ENCODE results near the gene TDRD10. TPM values are rescaled to one million over a fixed set of nuclear protein-coding genes. Genes with fewer than 3 reads are reported as not detected.

TDRD10 gene
- total RNA-seq, 2 experiments from 2014 or later = not detected

- ChIA-PET CTCF (interaction anchor here (0.8 to 1.2 kb wide), 4 partner anchors 13 to 305 kb away, joined by 3 read pairs; no protein-coding TSS in a partner anchor), POLR2A (interaction anchor here (1.5 kb wide), 1 partner anchor 97 kb away, joined by 3 read pairs; no protein-coding TSS in a partner anchor)
- Mint-ChIP-seq H3K36me3 (no peaks in the 10 kb centered on the region), H3K4me3 (no peak overlapping the region), H3K27ac (no peak overlapping the region), H3K27me3 (peaks cover 4% of the 10 kb centered on the region), H3K4me1 (ENCODE audit: low read depth) (peaks cover 1% of the 10 kb centered on the region), H3K9me3 (no peaks in the 10 kb centered on the region)
- intact Hi-C loops (cut with micrococcal nuclease) = no loop called here
- DNase-seq = no peak
These were observed 71.1 kb downstream of the TDRD10 start for GRCh38 chr1:154573168-154573510.

GRCh38 chr1:154574716-154575115 lies 72.7 kb downstream of the TDRD10 start:
- peak; percentile 32 for DNase-seq
- intact Hi-C loops (cut with micrococcal nuclease) = no loop called here

DNA sequence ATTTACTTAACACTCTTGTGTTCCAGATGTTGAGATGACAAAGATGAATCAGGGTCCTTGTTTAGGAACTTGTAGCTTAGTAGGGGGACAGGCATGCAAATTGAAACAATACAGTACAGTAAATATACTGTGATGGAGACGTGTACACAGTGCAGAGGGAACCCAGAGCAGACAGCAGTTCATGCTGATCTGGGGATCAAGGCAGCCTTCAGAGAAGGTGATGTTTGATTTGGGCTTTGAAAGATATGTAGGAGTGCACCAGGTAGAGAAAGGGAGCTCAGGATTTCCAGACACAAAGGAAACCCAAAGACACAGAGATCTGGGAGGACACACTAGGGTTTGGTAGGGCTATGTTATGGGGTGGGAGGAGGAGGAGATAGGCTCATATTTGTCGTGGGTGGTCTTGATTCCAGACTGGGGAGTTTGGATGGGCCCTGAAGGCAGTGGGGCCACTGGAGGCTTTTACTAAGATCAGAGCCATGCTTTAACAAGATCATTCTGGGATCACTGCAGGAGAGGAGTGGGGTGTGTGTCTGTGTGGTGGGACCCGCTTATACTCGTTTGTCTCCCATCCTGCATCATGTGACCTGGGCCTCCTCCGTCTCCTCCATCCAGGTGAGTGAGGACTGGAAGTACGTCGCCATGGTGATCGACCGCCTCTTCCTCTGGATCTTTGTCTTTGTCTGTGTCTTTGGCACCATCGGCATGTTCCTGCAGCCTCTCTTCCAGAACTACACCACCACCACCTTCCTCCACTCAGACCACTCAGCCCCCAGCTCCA lies 73.3 kb downstream of the TDRD10 start:
- no peaks in the 10 kb centered on the region for H3K9me3 Mint-ChIP-seq
- intact Hi-C loops (cut with micrococcal nuclease) = no loop called here
- H3K4me1 Mint-ChIP-seq (ENCODE audit: low read depth) = no peaks in the 10 kb centered on the region
- H3K27me3 Mint-ChIP-seq = no peaks in the 10 kb centered on the region
- H3K27ac Mint-ChIP-seq = no peak overlapping the region
- H3K36me3 Mint-ChIP-seq = peaks cover 16% of the 10 kb centered on the region
- ChIA-PET POLR2A (interaction anchor here (1.0 to 1.1 kb wide), 2 partner anchors 9 to 16 kb away, joined by 3 read pairs; no protein-coding TSS in a partner anchor), CTCF (interaction anchor here (0.5 to 1.3 kb wide), 2 partner anchors 15 to 87 kb away, joined by 3 to 4 read pairs; no protein-coding TSS in a partner anchor)
- DNase-seq = no peak
- H3K4me3 Mint-ChIP-seq = peak overlapping the region; percentile 14

More at GRCh38 chr1:154574716-154575115, 72.7 kb downstream of the TDRD10 start:
- CTCF ChIA-PET = interaction anchor here (0.5 kb wide), 1 partner anchor 87 kb away, joined by 3 read pairs; no protein-coding TSS in a partner anchor
- Mint-ChIP-seq H3K9me3 (no peaks in the 10 kb centered on the region), H3K27ac (no peak overlapping the region), H3K4me3 (no peak overlapping the region), H3K36me3 (peaks cover 14% of the 10 kb centered on the region), H3K27me3 (no peaks in the 10 kb centered on the region), H3K4me1 (ENCODE audit: low read depth) (no peaks in the 10 kb centered on the region)
- POLR2A ChIA-PET = interaction anchor here (1.1 kb wide), 1 partner anchor 16 kb away, joined by 3 read pairs; no protein-coding TSS in a partner anchor

DNA sequence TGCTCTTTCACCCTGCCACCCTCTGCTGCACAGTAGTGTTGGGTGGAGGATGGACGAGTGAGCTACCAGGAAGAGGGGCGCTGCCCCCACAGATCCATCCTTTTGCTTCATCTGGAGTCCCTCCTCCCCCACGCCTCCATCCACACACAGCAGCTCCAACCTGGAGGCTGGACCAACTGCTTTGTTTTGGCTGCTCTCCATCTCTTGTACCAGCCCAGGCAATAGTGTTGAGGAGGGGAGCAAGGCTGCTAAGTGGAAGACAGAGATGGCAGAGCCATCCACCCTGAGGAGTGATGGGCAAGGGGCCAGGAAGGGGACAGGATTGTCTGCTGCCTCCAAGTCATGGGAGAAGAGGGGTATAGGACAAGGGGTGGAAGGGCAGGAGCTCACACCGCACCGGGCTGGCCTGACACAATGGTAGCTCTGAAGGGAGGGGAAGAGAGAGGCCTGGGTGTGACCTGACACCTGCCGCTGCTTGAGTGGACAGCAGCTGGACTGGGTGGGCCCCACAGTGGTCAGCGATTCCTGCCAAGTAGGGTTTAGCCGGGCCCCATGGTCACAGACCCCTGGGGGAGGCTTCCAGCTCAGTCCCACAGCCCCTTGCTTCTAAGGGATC lies 74.0 kb downstream of the TDRD10 start:
- H3K27me3 Mint-ChIP-seq = no peaks in the 10 kb centered on the region
- H3K9me3 Mint-ChIP-seq = no peaks in the 10 kb centered on the region
- H3K27ac Mint-ChIP-seq = no peak overlapping the region

DNA sequence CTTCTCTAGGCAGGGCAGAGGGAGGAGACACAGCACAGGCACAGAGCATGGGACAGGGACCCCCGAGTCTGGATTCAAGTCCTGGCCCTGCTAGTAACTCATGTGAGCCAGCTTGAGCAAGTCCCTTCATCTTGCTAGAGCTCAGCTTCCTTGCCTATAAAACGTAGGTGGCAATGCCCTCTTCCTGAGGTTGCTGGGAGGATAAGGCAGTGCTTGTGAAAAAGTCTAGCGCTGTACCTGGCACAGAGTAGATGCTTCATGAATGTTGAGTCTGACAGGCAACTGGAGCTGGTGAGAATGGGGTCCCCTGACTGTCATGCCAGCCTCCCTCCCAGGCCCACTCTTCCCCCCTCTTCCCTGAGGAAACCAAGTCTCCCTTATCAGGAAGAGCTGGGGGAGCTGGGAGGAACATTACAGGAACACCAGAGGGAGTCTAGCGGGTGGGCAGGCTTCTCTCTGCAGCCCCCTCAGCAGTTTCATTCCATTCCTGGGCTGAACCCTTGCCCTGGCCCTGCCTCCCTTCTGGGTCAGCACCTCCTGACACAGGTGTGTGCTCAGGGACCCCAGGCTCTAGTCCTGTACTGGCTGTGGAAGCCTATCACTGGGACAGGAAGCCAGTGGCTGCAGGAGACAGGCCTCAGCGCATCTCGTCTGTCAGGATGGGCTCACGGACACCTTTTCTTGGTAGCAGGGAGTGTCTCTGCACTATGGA lies 75.5 kb downstream of the TDRD10 start:
- CTCF ChIA-PET = interaction anchor here (2.0 kb wide), 1 partner anchor 18 kb away, joined by 6 read pairs; no protein-coding TSS in a partner anchor
- POLR2A ChIA-PET = no interaction called here
- no peak overlapping the region for H3K4me3 Mint-ChIP-seq
- no peak for DNase-seq
- no peaks in the 10 kb centered on the region for H3K4me1 Mint-ChIP-seq (ENCODE audit: low read depth)
- H3K36me3 Mint-ChIP-seq = peaks cover 34% of the 10 kb centered on the region
- H3K27me3 Mint-ChIP-seq = no peaks in the 10 kb centered on the region
- no peak overlapping the region for H3K27ac Mint-ChIP-seq
- intact Hi-C loops (cut with micrococcal nuclease) = no loop called here
- no peaks in the 10 kb centered on the region for H3K9me3 Mint-ChIP-seq

More for the DNA sequence above, 74.0 kb downstream of the TDRD10 start:
- Mint-ChIP-seq H3K36me3 (peaks cover 24% of the 10 kb centered on the region), H3K4me1 (ENCODE audit: low read depth) (no peaks in the 10 kb centered on the region), H3K4me3 (peak overlapping the region; percentile 14)
- POLR2A ChIA-PET = interaction anchor here (1.0 kb wide), 1 partner anchor 10 kb away, joined by 3 read pairs; no protein-coding TSS in a partner anchor
- intact Hi-C loops (cut with micrococcal nuclease) = no loop called here
- no peak for DNase-seq
- CTCF ChIA-PET = interaction anchor here (1.3 kb wide), 1 partner anchor 16 kb away, joined by 4 read pairs; no protein-coding TSS in a partner anchor

DNA sequence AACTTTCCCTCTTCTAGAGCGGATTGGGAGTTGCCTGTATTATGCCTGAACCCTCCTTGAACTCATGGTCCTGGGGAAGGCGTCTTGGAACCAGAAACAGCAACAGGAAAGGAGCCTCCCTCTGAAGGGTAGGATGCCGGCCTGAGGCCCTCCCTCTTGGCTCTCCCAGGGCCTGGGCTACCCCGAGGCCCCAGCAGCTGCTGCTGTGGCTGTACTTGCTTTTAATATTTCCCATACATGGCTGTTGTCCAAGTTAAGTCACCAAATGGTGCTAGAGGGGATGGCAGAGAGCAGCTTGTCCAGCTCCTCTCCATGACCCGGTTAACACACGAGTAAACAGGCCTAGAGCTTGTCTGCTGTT lies 76.0 kb downstream of the TDRD10 start:
- H3K4me1 Mint-ChIP-seq (ENCODE audit: low read depth) = no peaks in the 10 kb centered on the region
- DNase-seq = no peak
- ChIA-PET CTCF (interaction anchor here (2.0 kb wide), 1 partner anchor 18 kb away, joined by 6 read pairs; no protein-coding TSS in a partner anchor), POLR2A (no interaction called here)
- no peaks in the 10 kb centered on the region for H3K9me3 Mint-ChIP-seq
- H3K27ac Mint-ChIP-seq = no peak overlapping the region
- H3K4me3 Mint-ChIP-seq = no peak overlapping the region
- intact Hi-C loops (cut with micrococcal nuclease) = no loop called here
- H3K27me3 Mint-ChIP-seq = no peaks in the 10 kb centered on the region
- peaks cover 34% of the 10 kb centered on the region for H3K36me3 Mint-ChIP-seq

DNA sequence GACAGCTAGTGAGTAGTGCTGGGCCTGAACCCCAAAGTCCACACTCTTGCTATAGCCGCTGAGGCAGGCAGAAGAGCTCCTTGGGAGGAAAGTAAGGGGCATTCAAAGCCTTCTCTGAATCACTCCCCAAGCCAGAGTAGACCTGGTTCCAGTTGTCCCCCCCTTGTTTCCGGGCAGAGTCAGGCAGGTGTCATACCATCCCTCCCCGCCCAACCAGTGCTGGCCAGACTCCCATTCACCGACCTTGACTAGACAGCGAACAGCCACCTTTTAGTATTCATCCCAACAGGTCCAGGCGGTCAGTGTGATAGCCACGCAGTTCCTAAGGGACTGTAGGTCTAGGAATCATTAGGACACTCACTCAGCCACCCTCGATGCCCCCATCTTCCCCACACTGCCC lies 77.4 kb downstream of the TDRD10 start:
- H3K27me3 Mint-ChIP-seq = no peaks in the 10 kb centered on the region
- peaks cover 46% of the 10 kb centered on the region for H3K36me3 Mint-ChIP-seq
- no peak overlapping the region for H3K27ac Mint-ChIP-seq
- ChIA-PET POLR2A (no interaction called here), CTCF (interaction anchor here (1.0 to 1.7 kb wide), 2 partner anchors 98 to 299 kb away, joined by 3 to 5 read pairs; no protein-coding TSS in a partner anchor)
- no peaks in the 10 kb centered on the region for H3K9me3 Mint-ChIP-seq
- H3K4me1 Mint-ChIP-seq (ENCODE audit: low read depth) = no peaks in the 10 kb centered on the region
- intact Hi-C loops (cut with micrococcal nuclease) = no loop called here
- H3K4me3 Mint-ChIP-seq = no peak overlapping the region
- DNase-seq = no peak

- no peak for DNase-seq
- peaks cover 67% of the 10 kb centered on the region for H3K36me3 Mint-ChIP-seq
- intact Hi-C loops (cut with micrococcal nuclease) = no loop called here
These were observed 79.7 kb downstream of the TDRD10 start for GRCh38 chr1:154581766-154582165.

DNA sequence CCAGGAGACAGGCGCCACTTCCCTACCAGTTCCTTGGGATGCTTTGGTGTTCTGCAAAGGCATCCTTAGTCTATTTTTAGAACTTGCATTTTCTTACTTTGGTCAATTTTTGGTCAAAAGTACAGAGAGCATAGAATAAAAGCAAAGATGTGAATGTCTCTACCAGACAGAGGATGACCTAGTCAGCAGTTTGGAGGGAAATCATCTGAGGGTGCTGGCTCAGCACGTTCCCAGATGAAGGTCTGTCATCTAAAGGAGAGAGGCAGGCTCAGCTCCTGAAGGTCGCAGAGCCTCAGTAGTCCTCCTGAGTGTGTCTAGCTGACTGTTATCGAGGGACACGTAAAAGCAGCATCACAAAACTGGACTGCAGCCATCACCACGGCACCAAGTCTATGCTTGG lies 80.9 kb downstream of the TDRD10 start:
- H3K27ac Mint-ChIP-seq = no peak overlapping the region
- no peaks in the 10 kb centered on the region for H3K27me3 Mint-ChIP-seq
- intact Hi-C loops (cut with micrococcal nuclease) = no loop called here
- H3K4me3 Mint-ChIP-seq = no peak overlapping the region
- DNase-seq = no peak
- CTCF ChIA-PET = no interaction called here
- H3K36me3 Mint-ChIP-seq = peaks cover 77% of the 10 kb centered on the region
- H3K9me3 Mint-ChIP-seq = no peaks in the 10 kb centered on the region
- peaks cover 3% of the 10 kb centered on the region for H3K4me1 Mint-ChIP-seq (ENCODE audit: low read depth)
- POLR2A ChIA-PET = no interaction called here

More at GRCh38 chr1:154581766-154582165, 79.7 kb downstream of the TDRD10 start:
- Mint-ChIP-seq H3K4me1 (ENCODE audit: low read depth) (peaks cover 3% of the 10 kb centered on the region), H3K27me3 (no peaks in the 10 kb centered on the region), H3K4me3 (no peak overlapping the region), H3K27ac (no peak overlapping the region), H3K9me3 (no peaks in the 10 kb centered on the region)
- POLR2A ChIA-PET = no interaction called here
- CTCF ChIA-PET = no interaction called here

DNA sequence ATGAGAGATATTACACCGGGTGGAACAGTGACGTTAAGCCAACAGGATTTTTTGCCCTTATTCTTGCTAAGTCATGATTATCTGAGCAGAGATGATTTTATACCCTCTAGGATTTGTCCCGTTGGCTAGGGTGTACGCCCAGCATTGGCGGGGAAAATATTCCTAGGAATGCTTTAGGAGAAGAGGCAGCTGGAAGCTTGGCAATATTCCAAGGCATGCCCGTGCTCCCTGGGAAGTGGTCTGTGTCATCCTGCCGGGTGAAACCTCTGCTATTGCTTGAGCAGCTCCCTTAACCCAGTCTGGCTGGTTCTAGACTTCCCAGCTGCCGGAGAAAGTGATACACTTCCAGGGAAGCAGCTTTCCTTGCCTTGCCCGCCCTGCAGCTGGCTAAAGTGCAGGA lies 81.8 kb downstream of the TDRD10 start:
- DNase-seq = no peak
- ChIA-PET CTCF (no interaction called here), POLR2A (no interaction called here)
- no peak overlapping the region for H3K4me3 Mint-ChIP-seq
- intact Hi-C loops (cut with micrococcal nuclease) = no loop called here
- no peaks in the 10 kb centered on the region for H3K27me3 Mint-ChIP-seq
- no peak overlapping the region for H3K27ac Mint-ChIP-seq
- H3K9me3 Mint-ChIP-seq = no peaks in the 10 kb centered on the region
- H3K4me1 Mint-ChIP-seq (ENCODE audit: low read depth) = peaks cover 4% of the 10 kb centered on the region
- peaks cover 82% of the 10 kb centered on the region for H3K36me3 Mint-ChIP-seq

GRCh38 chr1:154584267-154584994 lies 82.4 kb downstream of the TDRD10 start:
- intact Hi-C loops (cut with micrococcal nuclease) = no loop called here
- Mint-ChIP-seq H3K4me3 (no peak overlapping the region), H3K9me3 (no peaks in the 10 kb centered on the region), H3K27ac (peak overlapping the region; percentile 43), H3K4me1 (ENCODE audit: low read depth) (peaks cover 5% of the 10 kb centered on the region), H3K36me3 (peaks cover 81% of the 10 kb centered on the region), H3K27me3 (no peaks in the 10 kb centered on the region)
- no peak for DNase-seq
- ChIA-PET POLR2A (no interaction called here), CTCF (no interaction called here)

Measured in activated CD4-positive, alpha-beta memory T cell treated with anti-CD3 and anti-CD28 coated beads for 36 hours (primary cell).